Kidney (tissue), 14 donors: ENCODE measurements around the gene ZNF174. TPM values are rescaled to one million over a fixed set of nuclear protein-coding genes. Genes with fewer than 3 reads are reported as not detected.
A peak's percentile ranks its signal among the peaks of the same experiment; 100 is the strongest.

Experiments
- DNase-seq, 5 donors: peaks; one replicate each; pipeline ENCODE4 v3.0.0-alpha.2; 2013 to 2020
- FAIRE-seq: peaks from 2 replicates; lab custom pipeline; 2012; peaks lifted over from hg19 to GRCh38; lab: Jason Lieb, UNC
- H3K27ac ChIP-seq, 2 donors: one replicate each; pipeline ENCODE4 v1.7.0; 2013; ENCODE audit warnings: low read depth in 2 of 2, low read length in 2 of 2, inconsistent platforms in 1 of 2
- H3K27me3 ChIP-seq: one replicate; pipeline ENCODE4 v1.7.1; 2013; ENCODE audit warnings: low read length, inconsistent platforms; ENCODE audit not compliant: control insufficient read depth, insufficient read depth
- H3K36me3 ChIP-seq, 3 donors: one replicate each; pipeline versions ENCODE4 v1.7.0 to v1.7.1; 2013; ENCODE audit warnings: low read length in 3 of 3, control low read depth in 1 of 3, inconsistent platforms in 1 of 3; ENCODE audit not compliant: insufficient read depth in 3 of 3, control insufficient read depth in 2 of 3
- H3K4me1 ChIP-seq, 3 donors: one replicate each; pipeline versions ENCODE4 v1.7.0 to v1.7.1; 2013; ENCODE audit warnings: low read length in 3 of 3, inconsistent platforms in 1 of 3, low read depth in 1 of 3; ENCODE audit not compliant: control insufficient read depth in 2 of 3, insufficient read depth in 2 of 3
- H3K4me3 ChIP-seq, 3 donors: one replicate each; pipeline versions ENCODE4 v1.7.0 to v1.8.1; 2013; ENCODE audit warnings: low read length in 3 of 3, control low read depth in 1 of 3, inconsistent platforms in 1 of 3
- H3K9ac ChIP-seq, 3 donors: one replicate each; pipeline versions ENCODE4 v1.7.0 to v1.7.1; 2013; ENCODE audit warnings: low read length in 3 of 3, control low read depth in 1 of 3, inconsistent platforms in 1 of 3
- H3K9me3 ChIP-seq, 3 donors: one replicate each; pipeline versions ENCODE4 v1.7.0 to v1.7.1; 2013; ENCODE audit warnings: low read length in 3 of 3, control low read depth in 1 of 3, inconsistent platforms in 1 of 3; ENCODE audit not compliant: control insufficient read depth in 2 of 3, insufficient read depth in 1 of 3
- CTCF ChIP-seq: IDR thresholded peaks from 3 replicates; pipeline ENCODE4 v1.5.1; 2012; ENCODE audit warnings: mild to moderate bottlenecking, moderate library complexity, borderline replicate concordance; ENCODE audit not compliant: insufficient read depth; ENCODE audit errors: extremely low read depth
- intact Hi-C: fragments of 100-400 bp; cut with DNase I; formaldehyde crosslinking; loops from one replicate; pipeline ENCODE4 v1.11.1; 2022
- polyA plus RNA-seq: library from polyadenylated mRNA; stranded (reverse); fragments of 350-450 nt; fragmentation: Illumina TruSeq; extraction: RNeasy Lipid Tissue Mini Kit (QIAGEN cat#74804); gene quantifications from one replicate; pipeline ENCODE4 v1.2.3, GENCODE V29; 2014; ENCODE audit warnings: low read depth, low replicate concordance; ENCODE audit not compliant: insufficient read depth
- total RNA-seq: library from RNA; stranded (reverse); fragmentation: NEBNext Ultra II Directional; extraction: Animal tissue kit (Norgen Biotek cat#: 25700); gene quantifications from one replicate; pipeline ENCODE4 v1.2.1, GENCODE V29; 2021
- donor health status: control.
- donor health status: control.
- donor health status: control.
- donor health status: control.
- donor health status: control.
- donor health status: DM: yes; HTN: yes; CAD: no.
- donor health status: Normal renal cell carcinoma (clear cell type).

The ZNF174 gene
- total and polyA plus RNA-seq, 2 donors from 2014 or later = 10.9 to 12.4 TPM

GRCh38 chr16:3401719-3402397 is 843 bp downstream of the ZNF174 start:
- Histone ChIP-seq H3K36me3 (peaks cover 14 to 37% (median 32%) of the 10 kb centered on the region in 3 donors), H3K9ac (peak overlapping the region; percentile 22 to 73 (median 44)), H3K4me3 (peak overlapping the region; percentile 71 to 93 (median 90)), H3K27ac (peak overlapping the region in 1 of 2 donors; percentile 77), H3K4me1 (peaks cover 2 to 11% (median 9%) of the 10 kb centered on the region in 3 donors), H3K9me3 (peaks cover 7 to 34% (median 15%) of the 10 kb centered on the region in 3 donors), H3K27me3 (no peaks in the 10 kb centered on the region)
- intact Hi-C loops = no loop called here
- DNase-seq (peak in 3 of 5 donors; percentile 20 to 45 (median 31)), FAIRE-seq (no peak)
- TF ChIP-seq CTCF = no peak

GRCh38 chr16:3408561-3409197 is 7.7 kb downstream of the ZNF174 start:
- no peak overlapping the region for H3K27ac ChIP-seq
- no peaks in the 10 kb centered on the region for H3K27me3 ChIP-seq
- H3K4me1 ChIP-seq = peaks cover 0 to 2% (median 0%) of the 10 kb centered on the region in 3 donors
- DNase-seq (no peak), FAIRE-seq (no peak)
- intact Hi-C loops = no loop called here
- H3K4me3 ChIP-seq = peak overlapping the region in 1 of 3 donors; percentile 0
- H3K9ac ChIP-seq = no peak overlapping the region
- peaks cover 14 to 83% (median 36%) of the 10 kb centered on the region in 3 donors for H3K9me3 ChIP-seq
- TF ChIP-seq CTCF = no peak
- H3K36me3 ChIP-seq = peaks cover 21 to 51% (median 37%) of the 10 kb centered on the region in 3 donors

GRCh38 chr16:3413730-3414379 is 12.8 kb downstream of the ZNF174 start:
- H3K4me1 ChIP-seq = no peaks in the 10 kb centered on the region
- no peak overlapping the region for H3K27ac ChIP-seq
- no peaks in the 10 kb centered on the region for H3K27me3 ChIP-seq
- H3K9me3 ChIP-seq = peaks cover 1 to 51% (median 10%) of the 10 kb centered on the region in 3 donors
- FAIRE-seq (no peak), DNase-seq (no peak)
- intact Hi-C loops = no loop called here
- H3K4me3 ChIP-seq = no peak overlapping the region
- TF ChIP-seq CTCF = no peak
- no peak overlapping the region for H3K9ac ChIP-seq
- peaks cover under 1 to 1% (median under 1%) of the 10 kb centered on the region in 3 donors for H3K36me3 ChIP-seq
